Tibial nerve (tissue), 4 donors: ENCODE results near the gene ATR.

ENCODE experiments used
- EP300 ChIP-seq, 2 donors: sonication (generic); formaldehyde crosslinking; IDR thresholded peaks; one replicate each; pipeline ENCODE4 v1.6.1; 2017; ENCODE audit warnings: antibody characterized with exemption in 2 of 2, mild to moderate bottlenecking in 1 of 2
- TF ChIP-seq, protein P1 (sequence below), 5 experiments: fragments of 200-600 bp in 3 of 5; fragments of 450-650 bp in 2 of 5; sonication (generic) in 3 of 5; IDR thresholded peaks; one replicate each; pipeline ENCODE4 v1.5.1; 2016 to 2019; ENCODE audit warnings: antibody characterized with exemption in 5 of 5, mild to moderate bottlenecking in 3 of 5, moderate library complexity in 2 of 5

DNA sequence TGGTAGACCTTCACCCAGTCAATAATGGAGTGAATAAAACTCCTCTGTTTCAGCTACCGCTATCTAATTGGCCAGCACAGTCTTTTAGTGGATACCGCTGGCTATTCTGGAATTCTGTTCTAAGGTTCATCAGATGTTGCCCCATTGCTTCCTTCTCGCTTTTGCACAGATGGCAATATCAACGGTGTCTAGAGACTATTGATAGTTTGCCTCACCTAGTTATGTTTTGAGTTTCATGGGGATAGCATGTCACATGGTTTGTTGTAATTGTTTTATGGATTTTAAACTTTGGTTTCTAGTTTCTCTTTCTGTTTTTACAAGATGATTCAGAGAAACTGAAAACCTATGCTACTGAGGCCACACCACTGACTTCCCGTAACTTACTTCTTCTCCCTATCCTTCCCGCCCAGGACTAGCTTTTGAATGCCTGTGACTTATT is 132.7 kb downstream of the ATR start:
- no peak for TF ChIP-seq EP300 (IDR thresholded peaks at IDR 0.05)
- TF ChIP-seq, protein P1, sequence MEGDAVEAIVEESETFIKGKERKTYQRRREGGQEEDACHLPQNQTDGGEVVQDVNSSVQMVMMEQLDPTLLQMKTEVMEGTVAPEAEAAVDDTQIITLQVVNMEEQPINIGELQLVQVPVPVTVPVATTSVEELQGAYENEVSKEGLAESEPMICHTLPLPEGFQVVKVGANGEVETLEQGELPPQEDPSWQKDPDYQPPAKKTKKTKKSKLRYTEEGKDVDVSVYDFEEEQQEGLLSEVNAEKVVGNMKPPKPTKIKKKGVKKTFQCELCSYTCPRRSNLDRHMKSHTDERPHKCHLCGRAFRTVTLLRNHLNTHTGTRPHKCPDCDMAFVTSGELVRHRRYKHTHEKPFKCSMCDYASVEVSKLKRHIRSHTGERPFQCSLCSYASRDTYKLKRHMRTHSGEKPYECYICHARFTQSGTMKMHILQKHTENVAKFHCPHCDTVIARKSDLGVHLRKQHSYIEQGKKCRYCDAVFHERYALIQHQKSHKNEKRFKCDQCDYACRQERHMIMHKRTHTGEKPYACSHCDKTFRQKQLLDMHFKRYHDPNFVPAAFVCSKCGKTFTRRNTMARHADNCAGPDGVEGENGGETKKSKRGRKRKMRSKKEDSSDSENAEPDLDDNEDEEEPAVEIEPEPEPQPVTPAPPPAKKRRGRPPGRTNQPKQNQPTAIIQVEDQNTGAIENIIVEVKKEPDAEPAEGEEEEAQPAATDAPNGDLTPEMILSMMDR (IDR thresholded peaks at IDR 0.05): no peak
